ENCODE results near the gene CUL4A. TPM values are rescaled to one million over a fixed set of nuclear protein-coding genes. Genes with fewer than 3 reads are reported as not detected.

CUL4A gene
- total RNA-seq, 1 experiment from 2014 or later, result 85.9 TPM

DNA sequence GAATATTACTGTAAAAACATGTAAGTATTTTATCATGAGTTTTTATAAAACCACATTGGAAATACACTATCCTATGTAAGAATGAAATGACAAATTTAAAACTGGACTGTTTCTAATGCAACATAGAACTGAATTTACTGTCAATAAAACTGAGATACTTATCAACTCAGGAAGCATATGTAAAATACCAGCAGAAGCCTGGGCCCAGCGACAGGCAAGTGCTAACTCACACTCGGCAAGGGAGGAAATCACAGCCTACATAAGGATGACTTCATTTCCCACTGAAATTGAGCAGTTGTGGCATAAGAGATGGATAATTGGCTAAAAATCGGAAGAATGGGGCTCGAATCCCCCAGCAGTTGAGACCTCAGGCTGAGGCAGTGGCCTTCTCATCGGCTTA is 38.9 kb upstream of the CUL4A start:
- no TSS peak for BruUV-seq (replicated peaks)
- ChIA-PET CTCF (interaction anchor here (0.6 kb wide), 1 partner anchor 142 kb away, joined by 4 read pairs; no protein-coding TSS in a partner anchor), POLR2A (no interaction called here)
- intact Hi-C loops (cut with micrococcal nuclease), result no loop called here
- Mint-ChIP-seq H3K4me1 (ENCODE audit: insufficient read depth, unreplicated experiment) (no peaks in the 10 kb centered on the region), H3K36me3 (ENCODE audit: insufficient read depth, unreplicated experiment) (peaks cover 48% of the 10 kb centered on the region), H3K27ac (ENCODE audit: low read depth, unreplicated experiment) (no peak overlapping the region), H3K4me3 (ENCODE audit: unreplicated experiment) (no peak overlapping the region), H3K27me3 (ENCODE audit: insufficient read depth, unreplicated experiment) (no peaks in the 10 kb centered on the region), H3K9me3 (ENCODE audit: unreplicated experiment) (peaks cover 18% of the 10 kb centered on the region)
- TF ChIP-seq, protein P1, sequence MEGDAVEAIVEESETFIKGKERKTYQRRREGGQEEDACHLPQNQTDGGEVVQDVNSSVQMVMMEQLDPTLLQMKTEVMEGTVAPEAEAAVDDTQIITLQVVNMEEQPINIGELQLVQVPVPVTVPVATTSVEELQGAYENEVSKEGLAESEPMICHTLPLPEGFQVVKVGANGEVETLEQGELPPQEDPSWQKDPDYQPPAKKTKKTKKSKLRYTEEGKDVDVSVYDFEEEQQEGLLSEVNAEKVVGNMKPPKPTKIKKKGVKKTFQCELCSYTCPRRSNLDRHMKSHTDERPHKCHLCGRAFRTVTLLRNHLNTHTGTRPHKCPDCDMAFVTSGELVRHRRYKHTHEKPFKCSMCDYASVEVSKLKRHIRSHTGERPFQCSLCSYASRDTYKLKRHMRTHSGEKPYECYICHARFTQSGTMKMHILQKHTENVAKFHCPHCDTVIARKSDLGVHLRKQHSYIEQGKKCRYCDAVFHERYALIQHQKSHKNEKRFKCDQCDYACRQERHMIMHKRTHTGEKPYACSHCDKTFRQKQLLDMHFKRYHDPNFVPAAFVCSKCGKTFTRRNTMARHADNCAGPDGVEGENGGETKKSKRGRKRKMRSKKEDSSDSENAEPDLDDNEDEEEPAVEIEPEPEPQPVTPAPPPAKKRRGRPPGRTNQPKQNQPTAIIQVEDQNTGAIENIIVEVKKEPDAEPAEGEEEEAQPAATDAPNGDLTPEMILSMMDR (IDR thresholded peaks at IDR 0.05; ENCODE audit: unreplicated experiment), result no peak
- DNase-seq (ENCODE audit: unreplicated experiment), result no peak

DNA sequence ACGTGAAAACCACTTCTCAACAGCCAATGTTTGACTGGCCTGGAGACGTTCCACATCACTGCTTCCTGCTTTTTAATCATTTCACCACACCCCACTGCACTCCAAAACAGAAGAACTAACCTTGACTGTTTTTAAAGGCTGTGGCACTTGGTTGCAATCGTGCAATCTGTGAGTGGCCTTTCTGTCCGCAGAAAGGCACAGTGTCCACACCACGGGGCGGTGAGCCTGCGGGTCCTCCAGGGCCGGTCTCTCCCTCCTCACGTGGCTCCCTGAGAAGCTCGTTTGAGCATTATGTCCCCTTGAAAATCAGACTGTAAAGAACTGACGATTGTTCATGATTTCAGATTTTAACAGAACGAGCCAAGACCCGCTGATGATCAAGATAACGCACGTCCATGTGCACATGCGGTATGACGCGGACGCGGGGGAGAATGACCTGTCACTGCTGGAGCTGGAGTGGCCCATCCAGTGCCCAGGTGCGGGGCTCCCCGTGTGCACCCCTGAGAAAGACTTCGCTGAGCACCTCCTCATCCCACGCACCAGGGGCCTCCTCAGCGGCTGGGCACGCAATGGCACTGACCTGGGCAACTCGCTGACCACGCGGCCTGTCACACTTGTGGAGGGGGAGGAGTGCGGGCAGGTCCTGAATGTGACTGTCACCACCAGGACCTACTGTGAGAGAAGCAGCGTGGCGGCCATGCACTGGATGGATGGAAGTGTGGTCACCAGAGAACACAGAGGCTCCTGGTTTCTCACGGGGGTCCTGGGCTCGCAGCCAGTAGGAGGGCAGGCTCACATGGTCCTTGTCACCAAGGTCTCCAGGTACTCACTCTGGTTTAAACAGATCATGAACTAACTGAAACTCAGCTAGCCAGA is 37.9 kb upstream of the CUL4A start:
- intact Hi-C loops (cut with micrococcal nuclease), result no loop called here
- H3K27ac Mint-ChIP-seq (ENCODE audit: low read depth, unreplicated experiment), result no peak overlapping the region
- peaks cover 52% of the 10 kb centered on the region for H3K36me3 Mint-ChIP-seq (ENCODE audit: insufficient read depth, unreplicated experiment)
- CTCF ChIA-PET, result no interaction called here
- no TSS peak for BruUV-seq (replicated peaks)
- H3K4me1 Mint-ChIP-seq (ENCODE audit: insufficient read depth, unreplicated experiment), result no peaks in the 10 kb centered on the region
- H3K9me3 Mint-ChIP-seq (ENCODE audit: unreplicated experiment), result peaks cover 18% of the 10 kb centered on the region
- H3K27me3 Mint-ChIP-seq (ENCODE audit: insufficient read depth, unreplicated experiment), result no peaks in the 10 kb centered on the region
- TF ChIP-seq, protein P1 (IDR thresholded peaks at IDR 0.05; ENCODE audit: unreplicated experiment), result no peak
- DNase-seq (ENCODE audit: unreplicated experiment), result no peak
- H3K4me3 Mint-ChIP-seq (ENCODE audit: unreplicated experiment), result no peak overlapping the region
- POLR2A ChIA-PET, result no interaction called here

GRCh38 chr13:113172419-113172926 is 36.9 kb upstream of the CUL4A start:
- intact Hi-C loops (cut with micrococcal nuclease), result no loop called here
- H3K27me3 Mint-ChIP-seq (ENCODE audit: insufficient read depth, unreplicated experiment), result no peaks in the 10 kb centered on the region
- ChIA-PET CTCF (no interaction called here), POLR2A (no interaction called here)
- no peaks in the 10 kb centered on the region for H3K4me1 Mint-ChIP-seq (ENCODE audit: insufficient read depth, unreplicated experiment)
- H3K27ac Mint-ChIP-seq (ENCODE audit: low read depth, unreplicated experiment), result no peak overlapping the region
- no peak for DNase-seq (ENCODE audit: unreplicated experiment)
- no peak overlapping the region for H3K4me3 Mint-ChIP-seq (ENCODE audit: unreplicated experiment)
- H3K9me3 Mint-ChIP-seq (ENCODE audit: unreplicated experiment), result peaks cover 14% of the 10 kb centered on the region
- no TSS peak for BruUV-seq (replicated peaks)
- H3K36me3 Mint-ChIP-seq (ENCODE audit: insufficient read depth, unreplicated experiment), result peaks cover 55% of the 10 kb centered on the region
- TF ChIP-seq, protein P1 (IDR thresholded peaks at IDR 0.05; ENCODE audit: unreplicated experiment), result no peak

- no TSS peak for BruUV-seq (replicated peaks)
- Mint-ChIP-seq H3K4me1 (ENCODE audit: insufficient read depth, unreplicated experiment) (no peaks in the 10 kb centered on the region), H3K4me3 (ENCODE audit: unreplicated experiment) (no peak overlapping the region), H3K9me3 (ENCODE audit: unreplicated experiment) (no peaks in the 10 kb centered on the region), H3K36me3 (ENCODE audit: insufficient read depth, unreplicated experiment) (peaks cover 76% of the 10 kb centered on the region), H3K27me3 (ENCODE audit: insufficient read depth, unreplicated experiment) (no peaks in the 10 kb centered on the region), H3K27ac (ENCODE audit: low read depth, unreplicated experiment) (no peak overlapping the region)
- no peak for DNase-seq (ENCODE audit: unreplicated experiment)
- TF ChIP-seq, protein P1 (IDR thresholded peaks at IDR 0.05; ENCODE audit: unreplicated experiment), result no peak
- CTCF ChIA-PET, result no interaction called here
- POLR2A ChIA-PET, result no interaction called here
- intact Hi-C loops (cut with micrococcal nuclease), result no loop called here
These were observed 33.1 kb upstream of the CUL4A start for GRCh38 chr13:113176280-113176679.
